Subcutaneous abdominal adipose tissue (tissue), 5 donors: ENCODE data around the gene OR51E1.
A peak's percentile ranks its signal among the peaks of the same experiment; 100 is the strongest.

Experiments used
- H3K27ac ChIP-seq: one replicate; pipeline ENCODE4 v1.7.0; 2013; ENCODE audit warnings: low read depth, mild to moderate bottlenecking, inconsistent platforms, low read length, moderate library complexity
- H3K27me3 ChIP-seq, 5 donors: one replicate each; pipeline ENCODE4 v1.7.0; 2013; ENCODE audit warnings: low read length in 5 of 5, inconsistent platforms in 1 of 5; ENCODE audit not compliant: control insufficient read depth in 5 of 5, insufficient read depth in 4 of 5
- H3K36me3 ChIP-seq, 5 donors: one replicate each; pipeline ENCODE4 v1.7.0; 2013; ENCODE audit warnings: low read length in 5 of 5; ENCODE audit not compliant: control insufficient read depth in 5 of 5, insufficient read depth in 5 of 5
- H3K4me1 ChIP-seq, 5 donors: one replicate each; pipeline ENCODE4 v1.7.0; 2013; ENCODE audit warnings: low read length in 5 of 5, mild to moderate bottlenecking in 3 of 5, moderate library complexity in 1 of 5; ENCODE audit not compliant: control insufficient read depth in 5 of 5, insufficient read depth in 5 of 5
- H3K4me3 ChIP-seq, 5 donors: one replicate each; pipeline ENCODE4 v1.7.0; 2013; ENCODE audit warnings: low read length in 5 of 5, low read depth in 1 of 5
- H3K9ac ChIP-seq, 5 donors: one replicate each; pipeline ENCODE4 v1.7.0; 2013; ENCODE audit warnings: low read length in 5 of 5, mild to moderate bottlenecking in 4 of 5, moderate library complexity in 3 of 5
- H3K9me3 ChIP-seq, 5 donors: one replicate each; pipeline ENCODE4 v1.7.0; 2013; ENCODE audit warnings: low read length in 5 of 5; ENCODE audit not compliant: control insufficient read depth in 5 of 5
- donor health status: healthy.
- donor health status: healthy.
- donor health status: healthy.
- donor health status: healthy.
- donor health status: healthy.

OR51E1 gene

DNA sequence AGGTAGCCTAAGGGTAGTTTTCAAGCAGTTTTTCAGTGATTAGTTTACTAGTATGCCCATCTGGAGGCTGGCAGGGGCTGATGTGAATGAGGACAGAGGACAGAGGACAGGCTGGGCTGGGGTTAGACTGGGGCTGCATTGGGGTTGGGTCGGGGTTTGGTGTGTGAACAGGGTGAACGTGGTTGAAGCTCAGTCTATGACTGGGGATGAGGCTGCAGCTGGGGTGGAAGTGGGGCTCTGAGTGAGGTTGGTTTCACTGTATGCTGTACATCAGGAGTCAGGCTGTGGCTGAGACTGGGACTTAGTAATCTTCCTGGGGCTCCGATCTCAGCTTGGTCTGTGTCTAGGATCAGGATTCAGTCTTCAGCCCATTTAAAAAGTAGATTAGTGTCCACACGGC, 451 bp downstream of the OR51E1 start:
- Histone ChIP-seq H3K4me3 (peak overlapping the region in 4 of 5 donors; percentile 52 to 67 (median 62)), H3K27me3 (peaks cover 0 to 8% (median 0%) of the 10 kb centered on the region in 5 donors), H3K4me1 (peaks cover 0 to 61% (median 13%) of the 10 kb centered on the region in 5 donors), H3K9ac (peak overlapping the region in 2 of 5 donors; percentile 32 to 68), H3K9me3 (no peaks in the 10 kb centered on the region), H3K27ac (no peak overlapping the region), H3K36me3 (no peaks in the 10 kb centered on the region)

DNA sequence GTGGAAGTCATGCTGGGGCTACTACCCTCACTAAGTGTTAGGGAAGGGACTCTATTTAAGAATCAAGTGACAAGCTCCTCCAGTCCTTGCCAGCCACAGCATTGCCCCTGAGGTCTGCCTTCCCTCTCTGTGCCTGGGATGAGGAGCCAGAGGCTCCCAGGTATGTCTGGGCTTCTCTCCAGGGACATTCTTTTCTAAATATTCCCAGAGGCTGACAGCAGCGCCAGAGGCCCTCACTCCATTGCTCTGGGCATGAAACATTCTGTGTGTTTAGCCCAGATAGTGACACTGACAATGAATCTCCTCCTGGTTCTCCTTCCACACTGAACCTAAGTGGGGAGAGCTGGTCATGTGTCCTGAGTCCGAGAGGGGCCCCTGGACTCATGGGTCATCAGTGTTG, 2.2 kb downstream of the OR51E1 start:
- Histone ChIP-seq H3K4me1 (peaks cover 0 to 60% (median 13%) of the 10 kb centered on the region in 5 donors), H3K4me3 (peak overlapping the region in 3 of 5 donors; percentile 20 to 67 (median 52)), H3K36me3 (no peaks in the 10 kb centered on the region), H3K9me3 (no peaks in the 10 kb centered on the region), H3K27ac (no peak overlapping the region), H3K9ac (peak overlapping the region in 1 of 5 donors; percentile 32), H3K27me3 (peaks cover 0 to 6% (median 0%) of the 10 kb centered on the region in 5 donors)

DNA sequence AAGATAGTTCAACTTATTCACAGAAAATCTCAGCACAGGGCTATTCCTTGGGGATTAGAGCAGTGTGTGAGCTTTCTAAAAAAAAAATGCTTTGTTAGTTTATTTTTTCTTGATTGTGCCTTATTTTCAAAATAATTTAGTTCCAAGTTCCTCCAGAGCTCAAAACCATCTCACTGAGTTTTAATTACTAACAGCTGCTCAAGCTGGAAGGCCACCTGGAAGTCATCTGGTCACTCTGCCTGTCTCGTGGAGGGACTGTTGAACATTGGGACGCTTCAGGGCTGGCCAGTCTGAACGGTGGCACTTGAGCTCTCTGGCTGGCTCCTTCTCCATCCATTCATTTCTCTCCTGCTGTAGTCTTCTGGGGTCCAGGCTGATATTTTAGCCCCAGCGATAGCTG, 4.0 kb downstream of the OR51E1 start:
- no peak overlapping the region for H3K4me3 ChIP-seq
- no peak overlapping the region for H3K27ac ChIP-seq
- no peaks in the 10 kb centered on the region for H3K9me3 ChIP-seq
- H3K4me1 ChIP-seq, result peaks cover 0 to 44% (median 9%) of the 10 kb centered on the region in 5 donors
- H3K36me3 ChIP-seq, result peaks cover 0 to 5% (median 0%) of the 10 kb centered on the region in 5 donors
- H3K9ac ChIP-seq, result peak overlapping the region in 1 of 5 donors; percentile 5
- H3K27me3 ChIP-seq, result peaks cover 0 to 4% (median 0%) of the 10 kb centered on the region in 5 donors

DNA sequence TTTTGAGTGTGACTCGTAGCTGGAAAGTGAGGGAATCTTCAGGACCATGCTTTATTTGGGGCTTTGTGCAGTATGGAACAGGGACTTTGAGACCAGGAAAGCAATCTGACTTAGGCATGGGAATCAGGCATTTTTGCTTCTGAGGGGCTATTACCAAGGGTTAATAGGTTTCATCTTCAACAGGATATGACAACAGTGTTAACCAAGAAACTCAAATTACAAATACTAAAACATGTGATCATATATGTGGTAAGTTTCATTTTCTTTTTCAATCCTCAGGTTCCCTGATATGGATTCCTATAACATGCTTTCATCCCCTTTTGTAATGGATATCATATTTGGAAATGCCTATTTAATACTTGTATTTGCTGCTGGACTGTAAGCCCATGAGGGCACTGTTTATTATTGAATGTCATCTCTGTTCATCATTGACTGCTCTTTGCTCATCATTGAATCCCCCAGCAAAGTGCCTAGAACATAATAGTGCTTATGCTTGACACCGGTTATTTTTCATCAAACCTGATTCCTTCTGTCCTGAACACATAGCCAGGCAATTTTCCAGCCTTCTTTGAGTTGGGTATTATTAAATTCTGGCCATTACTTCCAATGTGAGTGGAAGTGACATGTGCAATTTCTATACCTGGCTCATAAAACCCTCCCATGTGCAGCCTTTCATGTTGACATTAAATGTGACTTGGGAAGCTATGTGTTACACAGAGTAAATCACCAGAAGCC, 11.0 kb downstream of the OR51E1 start:
- Histone ChIP-seq H3K4me1 (no peaks in the 10 kb centered on the region), H3K4me3 (no peak overlapping the region), H3K27me3 (no peaks in the 10 kb centered on the region), H3K27ac (no peak overlapping the region), H3K9me3 (no peaks in the 10 kb centered on the region), H3K9ac (no peak overlapping the region), H3K36me3 (peaks cover 0 to 11% (median 0%) of the 10 kb centered on the region in 5 donors)

DNA sequence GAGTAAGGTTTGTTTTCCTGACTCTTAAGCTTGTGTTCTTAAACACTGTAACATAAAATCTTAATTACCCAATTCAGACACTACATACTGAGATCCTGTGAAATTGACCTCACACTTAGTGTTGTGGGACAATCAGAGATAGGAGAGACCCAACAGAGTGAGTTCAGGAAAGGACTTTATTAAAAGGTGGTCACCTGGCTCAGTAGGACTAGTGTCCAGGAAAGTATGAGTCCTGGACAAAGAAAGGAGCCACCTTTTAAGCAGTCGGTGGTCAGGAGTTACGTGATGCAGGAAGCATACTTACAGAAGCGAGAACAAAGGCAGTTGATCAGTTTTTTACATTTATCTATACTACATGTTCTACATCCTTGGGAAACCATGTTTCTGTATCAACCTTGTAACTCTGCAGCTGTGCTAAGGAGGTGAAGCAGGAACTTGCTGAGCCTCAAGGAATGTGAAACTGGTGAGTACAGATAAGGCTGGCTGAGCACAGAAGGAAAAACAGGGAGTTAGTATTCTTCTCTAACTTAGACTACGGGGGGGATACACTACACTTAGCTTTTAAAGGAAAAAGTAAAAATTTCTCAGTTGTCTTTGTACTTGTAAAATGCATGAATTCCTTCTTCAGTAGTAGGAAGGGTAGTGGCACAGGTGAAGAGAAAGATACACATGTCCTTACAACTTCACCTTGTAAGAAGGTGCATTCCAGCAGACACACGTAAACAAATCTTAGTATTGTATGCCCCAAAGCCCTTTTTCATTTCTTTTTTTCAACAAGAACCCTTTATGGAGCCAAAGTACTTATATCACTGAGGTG, 15.1 kb downstream of the OR51E1 start:
- no peak overlapping the region for H3K27ac ChIP-seq
- H3K27me3 ChIP-seq, result no peaks in the 10 kb centered on the region
- no peak overlapping the region for H3K4me3 ChIP-seq
- H3K9me3 ChIP-seq, result no peaks in the 10 kb centered on the region
- H3K4me1 ChIP-seq, result no peaks in the 10 kb centered on the region
- no peaks in the 10 kb centered on the region for H3K36me3 ChIP-seq
- no peak overlapping the region for H3K9ac ChIP-seq

DNA sequence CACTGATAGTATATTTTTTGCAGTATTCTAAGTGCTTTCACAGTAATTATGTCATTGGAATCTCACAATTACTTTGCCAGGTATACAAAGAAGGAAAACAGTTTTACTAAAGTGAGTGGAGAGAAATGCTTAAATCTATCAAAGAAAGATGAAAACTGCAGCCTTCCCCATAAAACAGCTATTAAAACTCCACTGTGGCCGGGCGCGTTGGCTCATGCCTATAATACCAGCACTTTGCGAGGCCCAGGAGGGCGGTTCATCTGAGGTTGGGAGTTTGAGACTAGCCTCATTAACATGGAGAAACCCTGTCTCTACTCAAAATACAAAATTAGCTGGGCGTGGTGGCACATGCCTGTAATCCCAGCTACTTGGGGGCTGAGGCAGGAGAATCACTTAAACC, 19.1 kb downstream of the OR51E1 start:
- Histone ChIP-seq H3K36me3 (no peaks in the 10 kb centered on the region), H3K27ac (no peak overlapping the region), H3K27me3 (no peaks in the 10 kb centered on the region), H3K9ac (no peak overlapping the region), H3K9me3 (no peaks in the 10 kb centered on the region), H3K4me3 (no peak overlapping the region), H3K4me1 (no peaks in the 10 kb centered on the region)

DNA sequence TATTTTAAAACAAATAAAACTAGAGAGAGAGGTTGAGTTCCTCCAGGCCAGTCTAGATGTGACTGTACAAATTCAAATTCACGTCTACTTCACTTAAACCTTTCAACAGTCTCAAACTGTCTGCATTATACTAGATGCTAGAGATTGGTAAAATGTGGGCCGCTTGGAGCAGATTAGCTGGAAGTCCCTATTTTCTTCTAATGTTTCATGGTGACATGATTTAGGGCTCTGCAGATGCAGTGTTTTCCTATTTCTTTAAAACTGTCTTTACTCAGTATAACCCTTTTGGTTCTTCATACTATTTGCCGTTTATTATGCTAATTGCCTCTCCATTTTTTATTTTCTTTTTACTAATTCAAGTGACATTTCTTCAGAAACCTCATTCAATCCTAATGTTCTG, 20.4 kb downstream of the OR51E1 start:
- H3K4me3 ChIP-seq, result no peak overlapping the region
- H3K36me3 ChIP-seq, result no peaks in the 10 kb centered on the region
- H3K4me1 ChIP-seq, result no peaks in the 10 kb centered on the region
- H3K27me3 ChIP-seq, result no peaks in the 10 kb centered on the region
- no peak overlapping the region for H3K9ac ChIP-seq
- no peaks in the 10 kb centered on the region for H3K9me3 ChIP-seq
- H3K27ac ChIP-seq, result no peak overlapping the region

DNA sequence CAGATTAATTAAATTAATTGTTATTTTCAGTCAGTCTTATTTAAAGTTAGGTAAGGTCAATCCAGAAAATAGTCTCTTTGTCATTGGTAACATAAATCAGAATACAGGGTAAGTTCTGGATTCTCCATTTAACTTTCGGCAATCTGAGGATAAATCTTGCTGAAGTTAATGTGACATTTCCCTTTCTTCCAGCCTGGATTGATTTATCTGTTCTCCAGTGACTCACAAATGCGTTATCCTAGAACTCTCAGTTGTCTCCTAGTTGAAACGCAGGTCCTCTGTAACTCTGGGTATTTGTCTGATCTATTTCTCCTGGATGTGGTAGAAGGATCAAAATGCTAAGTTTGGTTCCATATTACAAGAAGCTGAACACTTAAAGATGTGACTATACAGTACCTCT, 21.0 kb downstream of the OR51E1 start:
- H3K27ac ChIP-seq, result no peak overlapping the region
- no peaks in the 10 kb centered on the region for H3K4me1 ChIP-seq
- no peaks in the 10 kb centered on the region for H3K27me3 ChIP-seq
- no peak overlapping the region for H3K4me3 ChIP-seq
- H3K9me3 ChIP-seq, result no peaks in the 10 kb centered on the region
- no peaks in the 10 kb centered on the region for H3K36me3 ChIP-seq
- no peak overlapping the region for H3K9ac ChIP-seq

DNA sequence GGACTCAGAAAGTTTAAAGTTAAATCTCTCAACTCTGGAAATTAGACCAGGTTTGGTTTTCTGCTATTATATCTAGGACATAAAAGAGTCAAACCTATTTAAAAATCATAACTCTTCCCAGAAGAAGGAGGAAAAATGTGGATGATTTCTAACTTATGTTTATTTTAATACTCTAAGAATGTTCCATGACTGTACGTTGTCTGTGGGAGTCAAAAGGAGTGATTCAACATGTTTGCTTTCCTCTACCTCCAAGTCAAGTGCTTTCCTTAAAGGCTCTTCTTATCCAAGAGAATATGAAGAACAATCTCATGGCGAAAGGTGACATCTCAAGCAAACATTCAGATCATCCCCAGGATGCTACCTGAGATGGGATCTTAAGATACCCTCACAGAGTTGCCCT, 21.6 kb downstream of the OR51E1 start:
- Histone ChIP-seq H3K9ac (no peak overlapping the region), H3K27ac (no peak overlapping the region), H3K9me3 (no peaks in the 10 kb centered on the region), H3K4me1 (no peaks in the 10 kb centered on the region), H3K27me3 (no peaks in the 10 kb centered on the region), H3K36me3 (no peaks in the 10 kb centered on the region), H3K4me3 (no peak overlapping the region)

DNA sequence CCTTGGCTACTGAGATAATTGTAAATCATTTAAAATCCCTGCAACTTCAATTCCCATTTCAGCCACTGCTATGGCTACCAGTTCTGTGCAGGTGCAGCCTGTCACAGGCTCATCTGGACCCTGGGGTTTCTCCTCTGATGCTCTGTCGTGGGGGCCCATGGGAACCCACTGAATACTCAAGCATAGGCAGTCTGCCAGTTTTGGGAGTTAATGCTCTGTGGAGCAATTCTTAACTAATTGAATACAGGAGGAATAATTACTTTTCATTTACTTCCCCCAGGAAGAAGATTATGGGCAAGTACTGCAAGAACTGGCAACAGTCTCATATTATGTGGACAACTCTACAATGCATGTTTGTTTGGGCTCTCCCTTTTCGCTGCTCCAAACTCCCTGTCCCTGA, 28.0 kb downstream of the OR51E1 start:
- H3K9ac ChIP-seq, result no peak overlapping the region
- no peaks in the 10 kb centered on the region for H3K4me1 ChIP-seq
- no peak overlapping the region for H3K27ac ChIP-seq
- H3K4me3 ChIP-seq, result no peak overlapping the region
- no peaks in the 10 kb centered on the region for H3K36me3 ChIP-seq
- H3K27me3 ChIP-seq, result peaks cover 0 to 3% (median 0%) of the 10 kb centered on the region in 5 donors
- no peaks in the 10 kb centered on the region for H3K9me3 ChIP-seq
